Left renal pelvis (tissue), 4 donors: Measurements from ENCODE around the gene OSBPL3. TPM values are rescaled to one million over a fixed set of nuclear protein-coding genes. Genes with fewer than 3 reads are reported as not detected.
"Not testable (repeated sequence)": the region's sequence is repeated elsewhere in the genome, so short reads cannot be mapped to it uniquely, and the experiment has no call there.

ENCODE experiments used
- DNase-seq, 4 donors: peaks; one replicate each; pipeline ENCODE4 v3.0.0-alpha.2; 2013; ENCODE audit warnings: low read depth in 4 of 4, low spot score in 3 of 4
- polyA plus RNA-seq, 4 donors: library from polyadenylated mRNA; unstranded; fragments of 120-200 nt; gene quantifications; one replicate each; pipeline ENCODE4 v1.2.1, GENCODE V29; 2013; ENCODE audit not compliant: insufficient read length in 4 of 4

Gene OSBPL3
- polyA plus RNA-seq, 4 donors = 3.1 to 24.1 (median 21.2) TPM

DNA sequence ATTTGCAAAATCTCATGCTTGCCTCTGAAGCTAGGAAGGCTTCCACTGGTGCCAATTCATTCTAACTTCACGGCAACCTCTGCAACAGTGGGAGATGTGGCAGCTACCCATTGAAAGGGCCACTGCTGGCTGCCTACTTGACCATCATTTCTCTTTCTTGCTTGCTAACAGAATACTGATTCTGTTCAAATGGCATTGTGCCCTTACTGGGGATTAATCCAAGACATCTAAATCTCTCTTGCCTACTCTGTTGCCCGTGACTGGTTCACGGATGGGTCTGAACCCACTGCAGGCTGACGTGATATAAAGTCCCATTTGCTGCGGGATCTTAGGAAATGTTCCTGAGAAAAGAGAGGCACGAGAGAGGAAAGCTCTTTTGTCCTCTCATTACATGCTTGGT lies 171.5 kb downstream of the OSBPL3 start:
- DNase-seq = no peak

DNA sequence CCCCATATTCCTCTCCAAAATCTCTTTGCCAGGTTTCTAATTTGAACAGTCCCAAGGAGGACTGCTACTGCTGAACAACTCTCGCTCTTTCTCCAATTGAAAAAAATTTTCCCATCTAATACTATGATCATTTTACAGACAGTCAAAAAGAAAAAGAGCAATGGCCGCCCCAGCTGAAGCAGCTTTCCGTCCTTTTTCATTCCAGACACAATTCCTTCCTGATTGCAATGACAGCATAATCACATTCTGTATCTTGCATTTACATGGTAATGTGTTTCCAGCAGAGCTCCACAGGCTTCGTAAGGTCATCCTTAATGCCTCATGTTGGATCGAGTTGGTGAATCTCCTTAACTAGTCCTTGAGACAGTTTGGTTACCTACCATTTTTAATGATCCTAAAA lies 177.7 kb downstream of the OSBPL3 start:
- DNase-seq = no peak

DNA sequence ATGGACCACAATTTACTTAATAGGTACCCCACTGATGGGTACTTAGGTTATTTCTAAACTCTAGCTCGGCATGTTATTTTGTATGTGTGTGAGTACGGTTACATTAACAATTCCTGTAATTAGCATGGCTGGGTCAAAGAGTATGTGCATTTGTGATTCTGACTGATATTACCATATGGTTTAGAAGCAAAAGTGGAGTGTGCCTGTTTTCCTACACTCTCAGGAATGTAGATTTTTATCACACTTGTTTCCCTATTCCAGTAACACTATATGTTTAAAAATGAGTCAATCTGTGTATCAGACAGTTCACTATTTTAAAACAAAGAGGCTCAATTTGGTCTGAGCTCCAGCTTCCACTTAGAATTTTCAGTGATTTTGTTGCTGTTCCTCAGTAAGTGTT lies 178.1 kb downstream of the OSBPL3 start:
- no peak for DNase-seq

DNA sequence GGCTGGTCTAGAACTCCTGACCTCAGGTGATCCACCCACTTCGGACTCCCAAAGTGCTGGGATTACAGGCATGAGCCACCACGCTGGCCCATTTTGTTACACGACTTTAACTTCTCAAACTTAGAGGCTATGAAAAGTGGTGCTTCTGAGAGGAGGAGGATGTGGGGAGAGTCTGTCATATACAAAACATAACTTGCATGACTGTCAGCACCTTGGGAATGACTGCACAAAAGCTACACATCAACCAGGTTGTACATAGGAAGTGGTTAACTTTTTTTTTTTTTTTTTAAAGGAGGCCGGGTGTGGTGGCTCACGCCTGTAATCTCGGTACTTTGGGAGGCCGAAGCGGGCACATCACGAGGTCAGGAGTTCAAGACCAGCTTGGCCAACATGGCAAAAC lies 179.3 kb downstream of the OSBPL3 start:
- DNase-seq = no peak

DNA sequence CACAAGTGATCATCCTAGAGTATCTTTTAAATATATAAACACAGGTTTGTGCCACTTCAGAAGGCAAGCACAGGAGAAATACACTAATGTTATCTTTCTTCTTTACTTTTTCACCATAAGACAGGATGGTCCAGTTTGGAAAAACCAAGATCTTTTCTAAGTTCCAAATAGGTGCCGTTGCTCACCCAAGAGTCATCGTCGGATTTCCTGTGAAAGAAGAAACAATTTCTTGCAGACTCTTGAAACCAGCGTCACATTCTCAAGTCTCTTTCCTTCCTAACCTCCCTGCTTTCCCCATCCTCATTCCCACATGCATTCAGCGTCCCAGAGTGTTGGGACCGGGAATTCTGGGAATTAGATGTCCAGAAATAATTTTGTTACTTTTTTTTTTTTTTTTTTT lies 179.9 kb downstream of the OSBPL3 start:
- no peak for DNase-seq

DNA sequence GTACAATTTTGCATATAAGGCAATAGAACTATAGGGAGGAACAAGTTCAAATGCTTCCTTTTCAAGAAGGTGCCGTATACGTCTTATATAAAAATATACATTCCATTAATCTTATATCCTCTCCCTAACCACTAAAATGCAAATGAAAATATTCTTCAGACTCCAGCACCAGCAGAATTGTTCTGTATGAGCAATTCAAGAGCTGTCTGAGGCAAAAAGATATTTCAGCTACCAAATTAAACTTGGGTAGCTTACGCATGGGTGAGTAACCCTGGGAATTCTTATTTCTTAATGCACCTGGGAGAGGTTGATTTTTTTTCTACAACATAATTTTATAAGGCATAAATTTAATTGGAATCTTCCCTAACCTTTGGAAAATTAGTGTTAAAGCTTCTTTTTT lies 180.5 kb downstream of the OSBPL3 start:
- no peak for DNase-seq

DNA sequence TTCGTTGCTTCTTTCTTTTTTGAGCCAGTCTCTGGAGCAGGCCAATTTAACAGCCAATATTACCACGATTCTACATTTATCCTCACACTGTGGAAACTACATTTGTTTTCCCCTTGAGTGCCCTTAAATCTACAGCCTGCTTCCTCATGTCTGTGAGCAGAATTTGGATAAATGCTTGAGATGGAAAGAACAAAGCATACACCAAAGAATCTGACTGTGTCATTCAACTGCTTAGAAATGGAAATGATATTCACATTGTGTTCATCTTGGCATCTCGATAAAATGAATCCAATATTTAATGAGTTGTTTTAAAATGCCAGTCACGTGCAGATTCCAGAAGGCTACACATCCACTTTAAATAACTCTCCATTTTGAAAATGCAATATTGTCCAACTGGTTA lies 181.7 kb downstream of the OSBPL3 start:
- DNase-seq = no peak

DNA sequence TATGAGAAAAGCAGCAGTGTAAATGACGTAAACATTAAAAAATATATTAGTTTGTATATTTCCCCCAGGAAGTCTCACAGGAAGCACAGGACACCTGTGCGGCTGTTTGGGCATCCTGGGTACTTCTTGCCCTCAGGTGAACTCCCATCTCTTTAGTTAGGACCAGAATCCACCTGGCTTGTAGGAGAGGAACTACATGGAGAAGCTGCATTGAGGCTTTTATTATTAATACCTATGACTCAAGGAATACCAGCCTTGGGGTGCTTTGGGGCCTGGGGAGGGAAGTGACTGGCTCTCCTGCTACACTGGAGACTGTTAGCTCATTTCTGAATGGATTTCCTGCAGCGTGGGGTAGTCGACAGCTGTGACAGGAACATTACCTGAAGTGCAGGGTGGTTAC lies 182.7 kb downstream of the OSBPL3 start:
- no peak for DNase-seq

DNA sequence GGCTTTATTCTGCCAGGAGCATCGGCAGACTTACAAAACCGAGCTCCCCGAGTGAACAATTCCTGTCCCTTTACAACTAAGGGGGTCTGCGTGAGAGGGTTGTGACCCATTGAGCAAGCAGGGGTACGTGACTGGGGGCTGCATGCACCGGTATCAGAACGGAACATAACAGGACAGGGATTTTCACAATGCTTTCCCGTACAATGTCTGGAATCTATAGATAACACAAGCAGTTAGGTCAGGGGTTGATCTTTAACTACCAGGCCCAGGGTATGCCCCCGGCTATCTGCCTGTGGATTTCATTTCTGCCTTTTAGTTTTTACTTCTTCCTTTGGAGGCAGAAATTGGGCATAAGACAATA lies 184.6 kb downstream of the OSBPL3 start:
- no peak for DNase-seq

DNA sequence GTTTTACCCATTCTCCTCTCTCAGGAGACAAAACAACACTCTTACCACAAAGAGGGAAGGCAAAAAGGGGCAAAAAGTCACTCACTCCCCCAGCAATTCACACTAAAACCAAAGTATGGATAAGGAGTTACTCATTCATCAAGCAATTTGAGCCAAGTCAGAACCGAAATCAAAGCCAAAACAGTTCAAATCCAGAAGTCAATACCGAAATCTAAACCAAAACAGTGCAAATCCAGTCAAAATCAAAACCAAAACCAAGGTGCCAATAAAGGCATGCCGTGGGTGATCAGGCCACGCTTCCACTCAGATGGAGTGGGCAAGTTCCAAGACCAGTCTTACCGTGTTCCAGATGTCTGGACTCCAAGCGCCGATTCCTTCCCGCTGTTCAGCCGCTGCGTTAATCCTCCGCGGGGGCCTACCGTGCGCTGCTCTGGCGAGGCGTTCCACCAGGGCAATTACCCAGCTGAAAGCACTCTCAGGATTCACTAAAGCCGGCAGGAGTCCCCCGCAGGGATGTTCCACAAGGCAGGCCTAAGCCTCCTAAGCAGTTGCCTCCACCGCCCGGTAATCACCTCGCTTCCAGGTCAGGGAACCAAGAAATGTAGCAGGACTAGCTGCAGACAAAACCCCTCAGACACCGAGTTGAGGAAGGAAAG lies 185.1 kb downstream of the OSBPL3 start:
- DNase-seq = not testable (repeated sequence)

DNA sequence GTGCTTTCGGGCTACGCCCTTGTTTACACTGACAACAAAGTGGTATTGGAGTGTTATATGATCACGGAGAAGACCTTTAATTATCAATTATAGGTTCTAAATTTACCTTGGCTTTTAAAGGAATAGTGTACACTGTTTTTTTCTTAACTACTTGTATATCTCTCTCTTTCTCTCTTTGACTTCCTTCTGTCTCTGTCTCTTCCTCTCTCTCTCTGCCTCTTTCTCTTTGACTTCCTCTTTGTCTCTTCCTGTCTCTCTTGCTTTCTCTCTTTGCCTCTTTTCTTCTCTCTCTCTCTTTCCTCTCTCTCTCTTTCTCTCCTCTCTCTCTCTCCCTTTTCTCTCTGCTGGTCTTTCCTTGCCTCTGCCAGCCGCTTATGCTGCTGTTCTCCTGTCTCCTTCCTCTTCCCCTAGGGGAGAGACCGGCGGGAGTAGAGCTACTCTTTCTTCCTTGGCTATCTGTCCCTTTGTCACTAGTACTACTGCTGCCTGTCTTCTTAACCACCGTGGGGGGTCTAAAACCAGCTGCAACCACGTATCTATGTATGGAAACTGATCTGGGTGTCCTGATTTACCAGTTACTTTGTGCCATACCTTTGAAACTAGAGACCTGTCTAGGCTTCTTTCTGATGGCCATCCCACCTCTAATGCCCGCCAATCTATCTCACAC lies 185.9 kb downstream of the OSBPL3 start:
- DNase-seq = no peak

DNA sequence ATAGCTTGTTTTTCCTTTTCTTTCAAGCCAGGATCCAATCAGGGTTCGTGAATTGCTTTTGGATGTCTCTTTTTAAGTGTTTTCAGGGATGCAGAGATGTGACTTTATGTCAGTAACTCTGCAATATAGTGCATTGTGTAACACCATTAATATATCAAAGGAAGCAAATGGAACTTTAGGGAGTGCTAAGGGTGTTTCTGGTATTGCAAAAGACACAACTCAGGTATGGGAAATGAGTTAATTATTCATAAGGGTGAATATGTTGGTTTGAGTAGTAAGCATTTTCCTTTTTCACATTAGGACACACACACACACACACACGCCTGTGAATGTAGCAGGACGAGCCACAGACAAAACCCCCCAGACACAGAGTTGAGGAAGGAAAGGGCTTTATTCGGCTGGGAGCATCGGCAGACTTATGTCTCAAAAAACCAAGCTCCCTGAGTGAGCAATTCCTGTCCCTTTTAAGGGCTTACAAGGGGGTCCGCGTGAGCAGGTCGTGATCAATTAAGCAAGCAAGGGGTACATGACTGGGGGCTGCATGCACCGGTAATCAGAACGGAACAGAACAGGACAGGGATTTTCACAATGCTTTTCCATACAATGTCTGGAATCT lies 190.9 kb downstream of the OSBPL3 start:
- DNase-seq = no peak

DNA sequence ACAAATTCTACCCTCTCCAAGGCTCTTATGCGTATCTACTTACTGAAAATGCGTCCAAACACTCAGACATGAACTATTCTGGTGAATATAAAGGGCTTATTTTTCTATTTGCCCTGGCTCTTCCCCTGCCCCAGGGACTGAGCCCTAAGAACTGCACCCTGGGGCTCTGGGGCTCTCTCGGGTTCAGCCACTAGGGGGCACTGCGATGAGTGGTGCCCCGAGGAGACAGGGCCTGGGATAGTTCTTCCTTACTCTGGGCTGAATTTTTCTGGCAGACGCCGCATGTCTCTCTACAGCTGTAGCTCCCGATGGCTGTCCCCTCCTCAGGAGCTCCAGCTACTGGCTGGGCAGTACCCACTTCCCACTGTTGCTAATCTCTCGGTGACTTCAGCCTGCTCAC lies 191.9 kb downstream of the OSBPL3 start:
- DNase-seq = no peak

DNA sequence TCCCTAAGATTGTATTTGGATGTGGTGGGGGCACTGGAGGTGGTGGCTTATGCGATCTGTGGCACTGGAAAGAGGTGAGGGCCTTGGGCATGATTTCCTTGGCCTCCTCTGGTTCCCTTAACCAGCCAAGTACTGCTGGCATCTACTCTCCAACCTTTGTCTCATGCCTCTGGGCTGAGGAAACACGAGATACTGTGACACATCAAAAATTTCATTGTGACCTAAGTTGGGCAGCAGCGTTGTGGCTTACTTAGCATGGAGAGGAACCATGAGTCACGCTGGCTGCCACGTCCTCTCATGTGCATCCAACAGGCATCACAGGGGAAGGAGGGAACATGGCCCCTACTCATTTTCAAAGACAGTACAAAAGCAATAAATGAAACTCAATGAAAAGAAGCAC lies 193.0 kb downstream of the OSBPL3 start:
- DNase-seq = no peak

DNA sequence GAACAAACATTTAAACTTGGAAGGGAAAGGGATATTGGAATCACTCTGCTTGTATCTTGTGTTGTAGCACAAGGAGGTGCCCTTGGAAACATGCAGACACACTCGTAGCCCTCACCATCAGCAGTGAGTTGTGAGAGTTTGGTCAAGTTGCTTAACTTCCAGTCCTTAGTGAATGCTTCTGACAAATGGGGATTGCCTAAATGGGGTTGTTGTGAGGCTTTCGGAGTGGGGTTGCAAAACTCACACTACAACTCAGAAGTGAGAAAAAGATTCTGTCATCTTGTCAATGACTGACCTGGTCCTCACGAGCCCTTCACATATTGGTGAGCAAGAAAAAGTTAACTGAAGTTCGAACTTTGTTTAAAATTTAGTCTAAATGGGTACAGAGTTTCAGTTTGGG lies 193.7 kb downstream of the OSBPL3 start:
- no peak for DNase-seq

DNA sequence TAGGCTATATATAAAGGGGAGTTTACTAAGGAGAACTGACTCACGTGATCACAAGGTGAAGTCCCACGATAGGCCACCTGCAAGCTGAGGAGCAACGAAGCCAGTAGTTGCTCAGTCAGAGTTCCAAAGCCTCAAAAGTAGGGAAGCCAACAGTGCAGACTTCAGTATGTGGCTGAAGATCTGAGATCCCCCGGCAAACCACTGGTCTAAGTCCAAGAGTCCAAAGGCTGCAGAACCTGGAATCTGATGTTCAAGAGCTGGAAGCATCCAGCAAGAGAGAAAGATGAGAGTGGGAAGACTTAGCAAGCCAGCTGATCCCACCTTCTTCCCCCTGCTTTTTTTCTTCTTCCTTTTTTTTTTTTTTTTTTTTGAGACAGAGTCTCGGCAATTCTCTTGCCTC lies 195.7 kb downstream of the OSBPL3 start:
- no peak for DNase-seq

DNA sequence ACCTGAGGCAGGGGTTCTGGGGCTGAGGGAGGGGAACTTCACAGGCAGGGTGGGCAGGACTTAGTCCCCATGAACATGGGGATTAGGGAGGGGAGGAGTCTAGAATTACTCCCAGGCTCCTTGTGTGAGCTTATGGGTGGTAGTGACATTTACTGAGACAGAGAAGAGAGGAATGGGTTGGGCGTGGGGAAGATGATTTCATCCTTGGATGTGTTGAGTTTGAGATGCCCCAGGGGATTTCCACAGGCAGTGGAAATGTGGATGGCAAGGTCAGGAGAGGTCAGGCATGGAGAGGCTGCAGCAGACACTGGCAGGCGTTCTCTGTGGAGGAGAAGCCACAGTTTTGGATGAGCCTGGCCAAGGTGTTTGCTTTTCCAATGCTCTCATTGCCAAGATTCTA lies 196.3 kb downstream of the OSBPL3 start:
- DNase-seq = no peak

DNA sequence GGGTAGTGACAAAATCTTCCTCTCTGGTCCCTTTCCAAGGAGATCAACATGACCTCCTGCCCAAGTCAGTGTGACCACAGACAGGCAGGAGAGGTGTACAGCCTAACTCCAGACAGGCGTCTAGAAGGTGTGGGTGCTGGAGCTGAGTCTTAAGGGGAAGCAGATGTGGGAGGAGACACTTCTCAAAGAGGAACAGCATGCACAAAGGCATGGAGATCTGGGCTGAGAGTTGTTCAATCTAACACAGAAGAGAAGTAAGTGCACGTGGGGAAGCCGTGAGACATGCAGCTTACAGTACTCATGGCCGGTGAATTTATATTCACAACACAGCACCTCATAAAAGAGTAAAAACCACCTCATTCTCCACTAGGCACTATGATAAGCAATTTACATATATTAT lies 198.9 kb downstream of the OSBPL3 start:
- no peak for DNase-seq

DNA sequence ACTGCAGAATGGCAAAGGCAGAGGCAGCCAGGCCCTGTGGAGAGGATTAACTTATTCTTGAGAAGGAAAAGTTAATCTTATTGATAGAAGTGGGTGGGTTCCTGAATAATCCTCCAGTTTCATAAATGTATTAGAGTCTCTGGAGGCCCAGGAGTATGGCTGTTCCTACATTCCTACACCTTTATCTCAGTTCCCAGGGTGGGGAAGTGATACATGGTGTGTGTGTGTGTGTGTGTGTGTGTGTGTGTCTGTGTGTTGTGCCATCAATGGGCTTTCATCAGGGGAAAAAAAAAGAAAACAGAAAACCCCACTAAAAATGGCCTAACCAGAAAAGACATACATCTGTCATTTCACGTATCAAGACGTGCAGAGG lies 200.7 kb downstream of the OSBPL3 start:
- DNase-seq = no peak

DNA sequence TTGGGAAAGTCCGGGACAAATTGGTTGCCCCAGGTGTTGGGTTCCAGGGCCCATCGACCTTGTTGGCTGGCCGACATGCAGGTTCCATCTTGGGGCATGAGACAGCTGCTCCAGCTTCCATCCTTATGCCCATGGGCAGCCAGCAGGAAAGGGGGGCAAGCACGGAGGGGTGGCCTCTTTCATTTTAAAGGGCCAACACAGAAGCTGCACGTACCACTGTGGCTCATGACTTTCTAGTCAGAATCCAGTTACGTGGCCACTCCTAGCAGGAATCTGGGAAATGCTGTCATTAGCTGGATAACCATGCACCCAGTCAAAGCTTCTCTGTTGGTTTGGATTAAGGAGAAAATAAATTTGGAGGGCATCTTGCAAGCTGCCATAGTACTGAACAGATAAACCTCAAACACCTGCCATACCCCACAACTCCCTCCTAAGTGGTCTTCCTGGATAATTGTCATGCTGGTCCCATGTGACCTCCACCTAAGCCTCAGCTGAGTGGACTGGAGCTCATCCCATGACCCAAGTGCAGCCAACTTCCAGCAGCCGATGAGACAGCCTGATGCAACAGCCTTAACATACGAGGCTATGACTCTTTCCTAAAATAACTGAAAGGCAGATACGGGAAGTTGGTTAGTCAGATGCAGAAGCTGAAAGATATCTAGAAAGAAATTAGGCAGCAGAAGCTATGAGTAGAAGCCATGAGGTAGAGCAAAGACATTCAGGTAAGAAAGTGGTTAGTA lies 201.3 kb downstream of the OSBPL3 start:
- DNase-seq = no peak

DNA sequence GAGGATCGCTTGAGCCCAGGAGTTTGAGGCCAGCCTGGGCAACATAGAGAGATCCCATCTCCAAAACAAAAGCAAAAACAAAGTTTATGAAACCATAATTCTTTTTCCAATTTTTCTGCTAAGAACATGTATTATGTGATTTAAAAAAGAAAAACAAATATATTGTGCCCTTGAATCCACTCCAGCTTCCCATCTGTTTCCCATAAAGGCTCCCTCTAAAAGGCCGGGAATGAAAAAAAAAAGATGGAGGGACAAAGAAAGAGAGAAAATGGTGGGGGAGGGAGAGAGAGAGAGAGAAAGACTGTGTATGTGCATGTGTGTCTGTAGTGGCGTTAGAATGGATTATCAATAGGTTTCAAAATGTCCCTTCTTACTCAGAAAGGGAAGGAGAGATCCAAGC lies 202.2 kb downstream of the OSBPL3 start:
- DNase-seq = no peak

DNA sequence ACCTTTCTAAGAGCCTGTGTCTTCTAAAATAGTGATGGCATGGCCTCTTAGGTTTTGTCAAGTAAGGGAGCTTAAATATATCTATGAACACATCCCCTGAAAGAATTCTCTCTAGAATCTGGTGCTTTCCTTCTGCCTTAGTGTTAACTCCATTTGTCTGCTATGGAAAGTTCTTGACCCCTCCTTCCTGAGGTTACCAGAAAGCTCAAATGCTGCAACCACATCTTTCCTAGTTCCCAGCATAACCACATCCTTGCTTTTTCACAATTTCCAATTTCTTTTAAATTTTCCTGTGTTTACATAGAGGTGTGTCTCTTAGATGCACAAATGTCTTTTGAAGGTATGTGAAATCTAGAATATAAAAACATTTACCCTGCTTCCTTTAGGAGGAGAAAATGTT lies 206.3 kb downstream of the OSBPL3 start:
- DNase-seq = no peak
